ENCODE results near the gene ERP44.

The ERP44 gene

DNA sequence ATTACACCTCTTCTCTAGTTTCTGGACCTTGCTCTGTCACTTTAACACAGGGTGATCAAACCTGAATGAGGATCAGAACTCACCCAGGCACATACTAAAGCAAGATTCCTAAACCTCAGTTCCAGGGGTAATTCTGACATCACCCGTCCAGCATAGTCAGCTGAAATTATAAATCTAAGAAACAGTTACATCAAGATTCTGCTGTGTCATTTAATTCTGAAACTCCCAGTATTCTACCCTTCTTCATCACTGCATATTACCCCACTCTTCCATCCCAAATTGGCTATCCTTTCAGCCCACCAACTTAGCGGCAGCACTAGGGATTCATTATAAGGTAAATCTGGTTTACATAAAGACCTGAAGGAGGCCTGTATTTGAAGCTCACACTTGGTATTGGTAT lies 128.3 kb downstream of the ERP44 start:
- Histone ChIP-seq H3K9me3 (replicated peaks; ENCODE audit: insufficient read depth, low read length) (no peaks in the 10 kb centered on the region), H3K9ac (ENCODE audit: low read length) (no peak overlapping the region)

DNA sequence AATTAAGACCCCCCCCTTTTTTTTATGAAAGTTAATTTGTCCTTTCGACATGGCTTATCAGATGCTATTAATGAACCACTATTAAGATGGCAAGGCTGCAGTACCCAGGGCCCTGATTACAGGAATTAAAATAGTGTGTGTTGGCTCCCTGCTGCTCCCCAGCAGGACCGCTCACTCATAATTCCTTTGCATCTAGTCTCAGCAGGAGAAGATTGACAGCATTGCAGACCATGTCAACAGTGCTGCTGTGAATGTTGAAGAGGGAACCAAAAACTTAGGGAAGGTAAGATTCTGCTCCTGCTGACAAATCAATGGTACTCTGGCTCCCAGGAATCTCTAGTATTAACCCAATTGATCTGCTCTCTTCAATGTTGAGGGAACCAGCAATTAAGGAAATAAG lies 131.3 kb downstream of the ERP44 start:
- no peaks in the 10 kb centered on the region for H4K20me1 ChIP-seq (ENCODE audit: insufficient read depth, low read length)
- no peaks in the 10 kb centered on the region for H3K79me2 ChIP-seq (ENCODE audit: low read length)
- H2AFZ ChIP-seq (ENCODE audit: low read length), result no peak overlapping the region
- no peak overlapping the region for H3K4me3 ChIP-seq (ENCODE audit: low read length)
- H3K9me3 ChIP-seq (replicated peaks; ENCODE audit: insufficient read depth, low read length), result no peaks in the 10 kb centered on the region
- H3K36me3 ChIP-seq (replicated peaks; ENCODE audit: insufficient read depth, low read length), result no peaks in the 10 kb centered on the region
- H3F3A ChIP-seq (ENCODE audit: insufficient read depth, low read length), result no peaks in the 10 kb centered on the region
- no peak overlapping the region for H3K9ac ChIP-seq (ENCODE audit: low read length)
- TF ChIP-seq EZH2 (optimal IDR thresholded peaks at IDR 0.05; ENCODE audit: low read depth, low read length), result no peak
- TF ChIP-seq EZH2phosphoT487 (IDR thresholded peaks at IDR 0.05; ENCODE audit: low read length), result no peak
- TF ChIP-seq, protein P1, sequence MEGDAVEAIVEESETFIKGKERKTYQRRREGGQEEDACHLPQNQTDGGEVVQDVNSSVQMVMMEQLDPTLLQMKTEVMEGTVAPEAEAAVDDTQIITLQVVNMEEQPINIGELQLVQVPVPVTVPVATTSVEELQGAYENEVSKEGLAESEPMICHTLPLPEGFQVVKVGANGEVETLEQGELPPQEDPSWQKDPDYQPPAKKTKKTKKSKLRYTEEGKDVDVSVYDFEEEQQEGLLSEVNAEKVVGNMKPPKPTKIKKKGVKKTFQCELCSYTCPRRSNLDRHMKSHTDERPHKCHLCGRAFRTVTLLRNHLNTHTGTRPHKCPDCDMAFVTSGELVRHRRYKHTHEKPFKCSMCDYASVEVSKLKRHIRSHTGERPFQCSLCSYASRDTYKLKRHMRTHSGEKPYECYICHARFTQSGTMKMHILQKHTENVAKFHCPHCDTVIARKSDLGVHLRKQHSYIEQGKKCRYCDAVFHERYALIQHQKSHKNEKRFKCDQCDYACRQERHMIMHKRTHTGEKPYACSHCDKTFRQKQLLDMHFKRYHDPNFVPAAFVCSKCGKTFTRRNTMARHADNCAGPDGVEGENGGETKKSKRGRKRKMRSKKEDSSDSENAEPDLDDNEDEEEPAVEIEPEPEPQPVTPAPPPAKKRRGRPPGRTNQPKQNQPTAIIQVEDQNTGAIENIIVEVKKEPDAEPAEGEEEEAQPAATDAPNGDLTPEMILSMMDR (IDR thresholded peaks at IDR 0.05; ENCODE audit: low read length), result no peak
- no peak overlapping the region for H3K4me2 ChIP-seq (ENCODE audit: low read depth, low read length)
- H3K27me3 ChIP-seq (replicated peaks; ENCODE audit: insufficient read depth, low read length), result no peaks in the 10 kb centered on the region
- no peaks in the 10 kb centered on the region for H3K9me2 ChIP-seq (replicated peaks; ENCODE audit: insufficient read depth, low read length)
- no peaks in the 10 kb centered on the region for H3K4me1 ChIP-seq (ENCODE audit: low read length)
- no peak overlapping the region for H3K27ac ChIP-seq (ENCODE audit: low read length)
- DNase-seq, result no peak

More for the DNA sequence above, 128.3 kb downstream of the ERP44 start:
- Histone ChIP-seq H3F3A (ENCODE audit: insufficient read depth, low read length) (no peaks in the 10 kb centered on the region), H3K4me2 (ENCODE audit: low read depth, low read length) (no peak overlapping the region), H2AFZ (ENCODE audit: low read length) (no peak overlapping the region), H3K27ac (ENCODE audit: low read length) (no peak overlapping the region), H3K4me1 (ENCODE audit: low read length) (no peaks in the 10 kb centered on the region), H3K36me3 (replicated peaks; ENCODE audit: insufficient read depth, low read length) (no peaks in the 10 kb centered on the region), H3K79me2 (ENCODE audit: low read length) (no peaks in the 10 kb centered on the region), H3K27me3 (replicated peaks; ENCODE audit: insufficient read depth, low read length) (no peaks in the 10 kb centered on the region), H3K4me3 (ENCODE audit: low read length) (no peak overlapping the region), H4K20me1 (ENCODE audit: insufficient read depth, low read length) (no peaks in the 10 kb centered on the region), H3K9me2 (replicated peaks; ENCODE audit: insufficient read depth, low read length) (no peaks in the 10 kb centered on the region)
- DNase-seq, result no peak
- TF ChIP-seq EZH2 (optimal IDR thresholded peaks at IDR 0.05; ENCODE audit: low read depth, low read length) (no peak), EZH2phosphoT487 (IDR thresholded peaks at IDR 0.05; ENCODE audit: low read length) (no peak)
- TF ChIP-seq, protein P1 (IDR thresholded peaks at IDR 0.05; ENCODE audit: low read length), result no peak

DNA sequence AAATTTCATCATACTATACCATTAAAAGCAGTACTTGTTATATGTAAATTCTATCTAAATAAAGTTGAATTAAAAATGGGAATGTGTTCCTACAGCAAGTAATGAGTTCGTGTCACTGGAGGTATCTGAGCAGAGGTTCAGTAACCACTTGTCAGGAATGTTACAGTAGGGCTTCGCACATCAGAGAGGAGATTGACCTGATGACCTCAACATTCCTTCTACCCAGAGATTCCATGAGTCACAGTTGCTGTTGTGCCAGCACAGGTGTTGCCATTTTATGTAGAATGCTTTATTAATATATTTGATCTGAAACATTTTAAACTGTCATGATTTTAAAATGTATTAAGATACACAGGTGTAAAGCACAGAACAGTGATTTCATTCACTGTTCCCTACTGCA lies 132.1 kb downstream of the ERP44 start:
- Histone ChIP-seq H3K36me3 (replicated peaks; ENCODE audit: insufficient read depth, low read length) (no peaks in the 10 kb centered on the region), H3F3A (ENCODE audit: insufficient read depth, low read length) (no peaks in the 10 kb centered on the region), H4K20me1 (ENCODE audit: insufficient read depth, low read length) (no peaks in the 10 kb centered on the region), H3K9me2 (replicated peaks; ENCODE audit: insufficient read depth, low read length) (no peaks in the 10 kb centered on the region), H2AFZ (ENCODE audit: low read length) (no peak overlapping the region), H3K4me2 (ENCODE audit: low read depth, low read length) (no peak overlapping the region), H3K27ac (ENCODE audit: low read length) (no peak overlapping the region), H3K9me3 (replicated peaks; ENCODE audit: insufficient read depth, low read length) (no peaks in the 10 kb centered on the region), H3K9ac (ENCODE audit: low read length) (no peak overlapping the region), H3K4me1 (ENCODE audit: low read length) (no peaks in the 10 kb centered on the region), H3K79me2 (ENCODE audit: low read length) (no peaks in the 10 kb centered on the region), H3K4me3 (ENCODE audit: low read length) (no peak overlapping the region), H3K27me3 (replicated peaks; ENCODE audit: insufficient read depth, low read length) (no peaks in the 10 kb centered on the region)
- TF ChIP-seq, protein P1 (IDR thresholded peaks at IDR 0.05; ENCODE audit: low read length), result no peak
- TF ChIP-seq EZH2phosphoT487 (IDR thresholded peaks at IDR 0.05; ENCODE audit: low read length), result no peak
- TF ChIP-seq EZH2 (optimal IDR thresholded peaks at IDR 0.05; ENCODE audit: low read depth, low read length), result no peak
- no peak for DNase-seq
